Activated B cell treated with CpG ODN at 0.5 μM for 24 hours (primary cell): ENCODE results near the gene OSBPL7. TPM values are rescaled to one million over a fixed set of nuclear protein-coding genes. Genes with fewer than 3 reads are reported as not detected.

Source experiments
- ATAC-seq: fragments of 200-7000 bp; cut with Tn5 transposase; one replicate; pipeline ENCODE4 v1.10.0; 2021; ENCODE audit warnings: low read depth, mild to moderate bottlenecking, moderate library complexity
- CTCF ChIA-PET: fragments of 350-600 bp; sonication (Branson Sonifier 250); formaldehyde crosslinking; loops from one replicate; lab custom pipeline; 2021; ENCODE audit warnings: antibody characterized with exemption; lab: Charles Lee
- POLR2A ChIA-PET: fragments of 350-600 bp; sonication (Branson Sonifier 250); formaldehyde crosslinking; loops from one replicate; lab custom pipeline; 2021; ENCODE audit warnings: antibody characterized with exemption; lab: Charles Lee
- DNase-seq: peaks from one replicate; pipeline ENCODE4 v3.0.0; 2022
- H3K27ac Mint-ChIP-seq: one replicate; pipeline ENCODE4 v1.8.0; 2020; ENCODE audit warnings: mixed read lengths
- H3K27me3 Mint-ChIP-seq: one replicate; pipeline ENCODE4 v1.8.0; 2021; ENCODE audit warnings: mixed read lengths
- H3K36me3 Mint-ChIP-seq: one replicate; pipeline ENCODE4 v1.8.0; 2021; ENCODE audit warnings: low read depth, mixed read lengths
- H3K4me1 Mint-ChIP-seq: one replicate; pipeline ENCODE4 v1.8.0; 2021; ENCODE audit warnings: mixed read lengths
- H3K4me3 Mint-ChIP-seq: one replicate; pipeline ENCODE4 v1.8.0; 2020; ENCODE audit warnings: mild to moderate bottlenecking, mixed read lengths
- H3K9me3 Mint-ChIP-seq: one replicate; pipeline ENCODE4 v1.8.0; 2020; ENCODE audit warnings: mixed read lengths
- CTCF ChIP-seq: fragments of 200-600 bp; IDR thresholded peaks from one replicate; pipeline ENCODE4 v1.8.0; 2022; ENCODE audit warnings: antibody characterized with exemption, mild to moderate bottlenecking
- intact Hi-C: fragments of 100-400 bp; cut with micrococcal nuclease; formaldehyde crosslinking; loops from one replicate; pipeline ENCODE4 v1.15.1; 2024
- total RNA-seq: library from RNA; stranded (reverse); gene quantifications from 2 replicates; pipeline ENCODE4 v1.2.3, GENCODE V29; 2022

The OSBPL7 gene
- total RNA-seq, 1 donor from 2014 or later = 34.4 TPM

GRCh38 chr17:47848198-47848513 lies 26.6 kb upstream of the OSBPL7 start:
- ATAC-seq (no peak), DNase-seq (no peak)
- no peaks in the 10 kb centered on the region for H3K9me3 Mint-ChIP-seq
- CTCF ChIA-PET = interaction anchor here (0.6 to 3.9 kb wide), 2 partner anchors 42 to 91 kb away, joined by 3 to 29 read pairs; no protein-coding TSS in a partner anchor
- TF ChIP-seq CTCF = no peak
- no peak overlapping the region for H3K4me3 Mint-ChIP-seq
- no peak overlapping the region for H3K27ac Mint-ChIP-seq
- H3K4me1 Mint-ChIP-seq = peaks cover 26% of the 10 kb centered on the region
- H3K27me3 Mint-ChIP-seq = peaks cover 61% of the 10 kb centered on the region
- POLR2A ChIA-PET = interaction anchor here (0.6 to 1.6 kb wide), 2 partner anchors 47 to 1057 kb away, joined by 3 to 4 read pairs; partner anchors contain the start of gene SP2
- intact Hi-C loops = loop anchor here (10.0 kb wide), 1 partner anchor 767 kb away; the partner anchor contains the start of genes HOXB7 and HOXB8
- no peaks in the 10 kb centered on the region for H3K36me3 Mint-ChIP-seq

- Mint-ChIP-seq H3K27ac (no peak overlapping the region), H3K36me3 (no peaks in the 10 kb centered on the region), H3K27me3 (peaks cover 56% of the 10 kb centered on the region), H3K4me1 (peaks cover 28% of the 10 kb centered on the region), H3K4me3 (no peak overlapping the region), H3K9me3 (no peaks in the 10 kb centered on the region)
- ATAC-seq (no peak), DNase-seq (no peak)
- ChIA-PET POLR2A (interaction anchor here (0.6 to 1.8 kb wide), 2 partner anchors 48 to 1057 kb away, joined by 3 to 8 read pairs; partner anchors contain the start of gene SP2), CTCF (interaction anchor here (0.6 to 3.9 kb wide), 3 partner anchors 10 to 91 kb away, joined by 3 to 29 read pairs (median 3); no protein-coding TSS in a partner anchor)
- TF ChIP-seq CTCF = no peak
- intact Hi-C loops = loop anchor here (10.0 kb wide), 1 partner anchor 767 kb away; the partner anchor contains the start of genes HOXB7 and HOXB8
These were observed 26.0 kb upstream of the OSBPL7 start for GRCh38 chr17:47847341-47848197.

- peaks cover 49% of the 10 kb centered on the region for H3K27me3 Mint-ChIP-seq
- H3K4me3 Mint-ChIP-seq = no peak overlapping the region
- CTCF ChIA-PET = interaction anchor here (3.9 kb wide), 1 partner anchor 43 kb away, joined by 29 read pairs; no protein-coding TSS in a partner anchor
- POLR2A ChIA-PET = interaction anchor here (1.8 kb wide), 1 partner anchor 49 kb away, joined by 8 read pairs; the partner anchor contains the start of gene SP2
- intact Hi-C loops = loop anchor here (10.0 kb wide), 1 partner anchor 768 kb away; the partner anchor contains the start of genes HOXB7 and HOXB8
- H3K36me3 Mint-ChIP-seq = no peaks in the 10 kb centered on the region
- no peak for DNase-seq
- ATAC-seq = no peak
- no peak for TF ChIP-seq CTCF
- no peak overlapping the region for H3K27ac Mint-ChIP-seq
- H3K9me3 Mint-ChIP-seq = no peaks in the 10 kb centered on the region
- H3K4me1 Mint-ChIP-seq = peaks cover 24% of the 10 kb centered on the region
These were observed 25.2 kb upstream of the OSBPL7 start for GRCh38 chr17:47846716-47847340.

GRCh38 chr17:47845716-47846075 lies 24.1 kb upstream of the OSBPL7 start:
- intact Hi-C loops = loop anchor here (10.0 kb wide), 1 partner anchor 769 kb away; the partner anchor contains the start of genes HOXB7 and HOXB8
- ATAC-seq (no peak), DNase-seq (no peak)
- no peaks in the 10 kb centered on the region for H3K9me3 Mint-ChIP-seq
- CTCF ChIA-PET = interaction anchor here (7.6 kb wide), 1 partner anchor 45 kb away, joined by 207 read pairs; the partner anchor contains the start of gene SP2
- peaks cover 26% of the 10 kb centered on the region for H3K4me1 Mint-ChIP-seq
- TF ChIP-seq CTCF = no peak
- H3K36me3 Mint-ChIP-seq = peaks cover 3% of the 10 kb centered on the region
- H3K4me3 Mint-ChIP-seq = no peak overlapping the region
- H3K27me3 Mint-ChIP-seq = peaks cover 47% of the 10 kb centered on the region
- no peak overlapping the region for H3K27ac Mint-ChIP-seq
- POLR2A ChIA-PET = no interaction called here
